C4-2B (cell line): ENCODE results near the gene REST.
"Not testable (repeated sequence)": the region's sequence is repeated elsewhere in the genome, so short reads cannot be mapped to it uniquely, and the experiment has no call there.

Source experiments
- CTCF ChIP-seq: fragments of 450-650 bp; conservative IDR thresholded peaks from 2 replicates; pipeline ENCODE4 v1.5.1; 2017; ENCODE audit warnings: mild to moderate bottlenecking
- ZFX ChIP-seq: fragments of 450-650 bp; IDR thresholded peaks from 2 replicates; pipeline ENCODE4 v1.6.1; 2017

GRCh38 chr4:56897842-56898241 is 9.9 kb upstream of the REST start:
- TF ChIP-seq CTCF, ZFX: not testable (repeated sequence)
